ENCODE data around the gene P4HA2.

GRCh38 chr5:132256086-132256782 lies 28.6 kb upstream of the P4HA2 start:
- TF ChIP-seq CTCF (conservative IDR thresholded peaks at IDR 0.05; ENCODE audit: low read depth in 2 of 2) (no peak), STAT1 (IDR thresholded peaks at IDR 0.05; ENCODE audit: unreplicated experiment) (no peak), POLR2AphosphoS5 (IDR thresholded peaks at IDR 0.05; ENCODE audit: low read depth) (no peak), EZH2phosphoT487 (IDR thresholded peaks at IDR 0.05; ENCODE audit: unreplicated experiment) (no peak), EZH2 (IDR thresholded peaks at IDR 0.05; ENCODE audit: low read depth, unreplicated experiment) (no peak)

Measured in GM23338 (cell line).